ENCODE results near the gene VCP.

DNA sequence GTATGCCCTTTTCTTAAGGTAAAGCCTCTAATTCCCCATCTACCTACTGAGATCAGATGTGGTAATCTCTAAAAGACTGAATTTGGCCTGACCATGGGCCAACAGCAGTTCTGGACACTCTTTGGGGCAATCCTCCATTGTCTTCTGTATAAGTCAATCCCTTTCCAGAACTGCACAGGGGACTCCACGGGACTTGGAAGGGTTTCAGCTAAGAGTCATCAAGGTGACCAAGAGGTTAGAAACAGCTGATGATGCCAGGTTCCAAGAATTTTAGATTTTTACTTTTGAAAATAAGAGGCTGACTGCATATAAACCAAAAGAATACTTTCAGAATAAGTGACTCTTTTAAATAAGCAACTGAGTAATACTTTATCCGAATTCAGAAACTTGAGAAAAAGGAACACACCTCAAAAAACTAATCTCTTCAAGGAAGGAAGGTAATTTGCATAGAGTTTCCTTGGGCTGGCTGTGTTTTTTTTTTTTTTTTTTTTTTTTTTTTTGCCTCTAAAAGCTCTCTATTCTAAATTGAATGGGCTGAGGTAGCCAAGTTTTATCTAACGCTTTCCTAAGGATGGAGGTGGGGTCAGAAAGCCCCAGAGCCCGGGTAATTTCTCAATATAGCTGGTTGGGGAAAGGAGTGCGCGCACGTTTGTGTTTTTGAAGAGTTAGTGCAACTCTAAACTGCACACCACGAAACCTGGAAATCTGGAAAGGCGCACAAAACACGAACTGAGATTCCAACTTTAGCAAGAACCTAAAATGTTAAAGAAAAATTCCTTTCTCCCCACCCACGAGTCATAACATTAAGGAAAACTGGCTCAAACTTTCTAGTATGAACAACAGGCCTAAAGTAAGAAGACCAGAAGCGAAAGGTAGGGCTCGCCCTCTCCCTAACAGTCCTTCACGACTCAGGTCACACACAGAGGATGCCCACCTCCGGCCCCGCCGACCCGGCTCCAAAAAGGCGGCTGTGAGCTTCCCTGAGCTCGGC lies 1.3 kb downstream of the VCP start:
- TF ChIP-seq, protein P1, sequence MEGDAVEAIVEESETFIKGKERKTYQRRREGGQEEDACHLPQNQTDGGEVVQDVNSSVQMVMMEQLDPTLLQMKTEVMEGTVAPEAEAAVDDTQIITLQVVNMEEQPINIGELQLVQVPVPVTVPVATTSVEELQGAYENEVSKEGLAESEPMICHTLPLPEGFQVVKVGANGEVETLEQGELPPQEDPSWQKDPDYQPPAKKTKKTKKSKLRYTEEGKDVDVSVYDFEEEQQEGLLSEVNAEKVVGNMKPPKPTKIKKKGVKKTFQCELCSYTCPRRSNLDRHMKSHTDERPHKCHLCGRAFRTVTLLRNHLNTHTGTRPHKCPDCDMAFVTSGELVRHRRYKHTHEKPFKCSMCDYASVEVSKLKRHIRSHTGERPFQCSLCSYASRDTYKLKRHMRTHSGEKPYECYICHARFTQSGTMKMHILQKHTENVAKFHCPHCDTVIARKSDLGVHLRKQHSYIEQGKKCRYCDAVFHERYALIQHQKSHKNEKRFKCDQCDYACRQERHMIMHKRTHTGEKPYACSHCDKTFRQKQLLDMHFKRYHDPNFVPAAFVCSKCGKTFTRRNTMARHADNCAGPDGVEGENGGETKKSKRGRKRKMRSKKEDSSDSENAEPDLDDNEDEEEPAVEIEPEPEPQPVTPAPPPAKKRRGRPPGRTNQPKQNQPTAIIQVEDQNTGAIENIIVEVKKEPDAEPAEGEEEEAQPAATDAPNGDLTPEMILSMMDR (IDR thresholded peaks at IDR 0.05), result no peak
- TF ChIP-seq POLR2A (IDR thresholded peaks at IDR 0.05), result no peak
